Thyroid gland (tissue), 4 donors: ENCODE measurements around the gene SAMD13. TPM values are rescaled to one million over a fixed set of nuclear protein-coding genes. Genes with fewer than 3 reads are reported as not detected.

ENCODE experiments used
- DNase-seq, 2 donors: peaks; one replicate each; pipeline ENCODE4 v3.0.0-alpha.2; 2019
- H3K27ac ChIP-seq, 3 donors: fragments of 200-600 bp; sonication (generic); 1 replicate in 2 of 3; 2 replicates in 1 of 3; pipeline ENCODE4 v1.5.1; 2016 to 2019; ENCODE audit warnings: mild to moderate bottlenecking in 1 of 3, moderate library complexity in 1 of 3
- H3K27me3 ChIP-seq: fragments of 200-600 bp; sonication (generic); one replicate; pipeline ENCODE4 v1.5.1; 2019
- H3K36me3 ChIP-seq, 2 donors: fragments of 200-600 bp; sonication (generic); one replicate each; pipeline ENCODE4 v1.5.1; 2016 to 2019
- H3K4me1 ChIP-seq, 2 donors: fragments of 200-600 bp; sonication (generic); one replicate each; pipeline ENCODE4 v1.5.1; 2017 to 2019
- H3K4me3 ChIP-seq, 3 donors: fragments of 200-600 bp; sonication (generic); replicated peaks in 1 of 3; 1 replicate in 2 of 3; 2 replicates in 1 of 3; pipeline ENCODE4 v1.5.1; 2016; ENCODE audit warnings: mild to moderate bottlenecking in 1 of 3
- H3K9me3 ChIP-seq: fragments of 200-600 bp; sonication (generic); one replicate; pipeline ENCODE4 v1.5.1; 2017
- POLR2A ChIP-seq, 2 donors: fragments of 450-650 bp; IDR thresholded peaks; one replicate each; pipeline ENCODE4 v1.6.1; 2017; ENCODE audit warnings: antibody characterized with exemption in 2 of 2, mild to moderate bottlenecking in 2 of 2, moderate library complexity in 1 of 2
- WGBS, 2 donors: methylation state at CpG; one replicate each; pipeline ENCODE4 v1.1.5; 2017; 5-methylcytosine and 5-hydroxymethylcytosine counted together
- intact Hi-C: fragments of 100-400 bp; cut with DNase I; formaldehyde crosslinking; loops from one replicate; pipeline ENCODE4 v1.15.1; 2023
- total RNA-seq, 4 donors: library from RNA; depleted of rRNA; stranded (reverse); fragments of >200 nt; gene quantifications; one replicate each; pipeline ENCODE4 v1.2.3, GENCODE V29; 2016
- TF ChIP-seq, protein P1 (sequence below), 6 experiments: fragments of 200-600 bp in 3 of 6; fragments of 450-650 bp in 3 of 6; sonication (generic) in 3 of 6; IDR thresholded peaks; one replicate each; pipeline ENCODE4 v1.5.1; 2016 to 2019; ENCODE audit warnings: antibody characterized with exemption in 6 of 6, mild to moderate bottlenecking in 2 of 6, inconsistent platforms in 1 of 6, moderate library complexity in 1 of 6

SAMD13 gene
- total RNA-seq, 4 donors from 2014 or later = 5.6 to 9.5 (median 5.9) TPM

DNA sequence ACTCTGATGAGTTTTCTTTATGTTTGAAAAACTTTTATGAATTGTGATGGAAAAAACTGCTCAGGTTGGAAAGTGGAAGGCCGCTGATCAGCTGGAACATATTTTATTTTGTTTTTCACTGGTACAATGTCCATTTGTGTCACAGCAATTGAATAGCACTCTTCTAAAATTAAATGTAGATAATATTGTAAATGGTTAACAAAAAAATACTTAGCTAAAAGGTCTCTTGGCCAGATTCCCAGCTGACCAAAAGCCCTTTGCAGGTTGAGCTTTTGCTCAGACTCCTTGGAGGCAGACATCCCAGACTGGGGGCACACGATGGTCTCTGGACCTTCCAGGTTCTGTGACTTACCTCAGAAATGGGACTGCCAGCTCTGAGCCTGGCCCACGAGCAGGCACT is 26.3 kb downstream of the SAMD13 start:
- WGBS, 2 donors = 73 to 76% methylated on average over 3 of the region's 3 CpGs
- no peak for TF ChIP-seq POLR2A (IDR thresholded peaks at IDR 0.05)
- TF ChIP-seq, protein P1, sequence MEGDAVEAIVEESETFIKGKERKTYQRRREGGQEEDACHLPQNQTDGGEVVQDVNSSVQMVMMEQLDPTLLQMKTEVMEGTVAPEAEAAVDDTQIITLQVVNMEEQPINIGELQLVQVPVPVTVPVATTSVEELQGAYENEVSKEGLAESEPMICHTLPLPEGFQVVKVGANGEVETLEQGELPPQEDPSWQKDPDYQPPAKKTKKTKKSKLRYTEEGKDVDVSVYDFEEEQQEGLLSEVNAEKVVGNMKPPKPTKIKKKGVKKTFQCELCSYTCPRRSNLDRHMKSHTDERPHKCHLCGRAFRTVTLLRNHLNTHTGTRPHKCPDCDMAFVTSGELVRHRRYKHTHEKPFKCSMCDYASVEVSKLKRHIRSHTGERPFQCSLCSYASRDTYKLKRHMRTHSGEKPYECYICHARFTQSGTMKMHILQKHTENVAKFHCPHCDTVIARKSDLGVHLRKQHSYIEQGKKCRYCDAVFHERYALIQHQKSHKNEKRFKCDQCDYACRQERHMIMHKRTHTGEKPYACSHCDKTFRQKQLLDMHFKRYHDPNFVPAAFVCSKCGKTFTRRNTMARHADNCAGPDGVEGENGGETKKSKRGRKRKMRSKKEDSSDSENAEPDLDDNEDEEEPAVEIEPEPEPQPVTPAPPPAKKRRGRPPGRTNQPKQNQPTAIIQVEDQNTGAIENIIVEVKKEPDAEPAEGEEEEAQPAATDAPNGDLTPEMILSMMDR (IDR thresholded peaks at IDR 0.05) = no peak
- peaks cover 22 to 32% of the 10 kb centered on the region in 2 donors for H3K4me1 ChIP-seq
- no peak for DNase-seq
- intact Hi-C loops = no loop called here
- peak overlapping the region in 1 of 3 donors; percentile 68 for H3K27ac ChIP-seq
- no peaks in the 10 kb centered on the region for H3K27me3 ChIP-seq
- H3K9me3 ChIP-seq = no peaks in the 10 kb centered on the region
- no peak overlapping the region for H3K4me3 ChIP-seq
- H3K36me3 ChIP-seq = no peaks in the 10 kb centered on the region

DNA sequence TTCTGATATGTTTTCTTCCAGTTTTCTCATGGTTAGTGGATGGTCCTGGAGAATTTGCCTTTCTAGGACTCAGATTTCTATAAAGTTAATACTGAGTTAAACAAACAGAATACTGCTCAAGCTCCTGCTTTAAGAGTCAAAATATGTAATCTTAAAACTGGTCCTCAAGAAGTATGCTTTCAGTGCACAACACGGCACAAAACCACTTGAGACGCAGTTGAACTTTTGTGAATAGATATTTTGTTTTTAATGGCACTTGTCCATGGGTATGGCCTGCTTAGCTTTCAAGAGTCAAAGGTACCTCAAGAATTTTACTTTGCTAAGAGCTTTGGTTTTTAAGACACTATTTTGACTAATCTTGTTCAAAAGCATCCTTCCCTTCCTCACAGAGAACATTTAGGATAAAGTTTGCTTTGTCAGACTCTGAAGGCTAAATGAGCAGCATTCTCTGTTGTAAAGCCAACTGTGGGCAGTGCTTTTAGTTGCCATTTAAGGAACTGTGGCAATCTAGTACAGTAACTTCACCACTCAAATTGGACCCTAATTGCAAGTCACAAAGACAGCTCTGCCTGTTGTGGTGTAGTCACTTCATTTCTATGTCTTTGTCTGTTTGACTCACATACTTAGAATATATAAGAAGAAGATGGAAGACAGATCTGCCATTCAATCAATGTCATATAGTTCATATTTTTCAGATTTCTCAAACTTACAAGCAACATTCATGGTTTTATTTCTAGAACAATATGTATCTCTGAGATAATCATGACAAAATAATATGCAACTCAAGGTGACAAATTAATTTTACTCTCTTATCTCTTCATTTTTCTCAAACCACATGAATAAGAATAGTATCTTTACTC is 28.8 kb downstream of the SAMD13 start:
- Histone ChIP-seq H3K36me3 (no peaks in the 10 kb centered on the region), H3K27ac (peak overlapping the region; percentile 59 to 68 (median 63)), H3K27me3 (no peaks in the 10 kb centered on the region), H3K4me3 (no peak overlapping the region), H3K4me1 (peaks cover 31 to 42% of the 10 kb centered on the region in 2 donors), H3K9me3 (no peaks in the 10 kb centered on the region)
- intact Hi-C loops = no loop called here
- WGBS, 2 donors = 21 to 23% methylated on average over 2 of the region's 2 CpGs
- peak; percentile 52 to 59 for DNase-seq
- TF ChIP-seq POLR2A (IDR thresholded peaks at IDR 0.05) = peak in 1 of 2 donors; percentile 23
- TF ChIP-seq, protein P1 (IDR thresholded peaks at IDR 0.05) = no peak

DNA sequence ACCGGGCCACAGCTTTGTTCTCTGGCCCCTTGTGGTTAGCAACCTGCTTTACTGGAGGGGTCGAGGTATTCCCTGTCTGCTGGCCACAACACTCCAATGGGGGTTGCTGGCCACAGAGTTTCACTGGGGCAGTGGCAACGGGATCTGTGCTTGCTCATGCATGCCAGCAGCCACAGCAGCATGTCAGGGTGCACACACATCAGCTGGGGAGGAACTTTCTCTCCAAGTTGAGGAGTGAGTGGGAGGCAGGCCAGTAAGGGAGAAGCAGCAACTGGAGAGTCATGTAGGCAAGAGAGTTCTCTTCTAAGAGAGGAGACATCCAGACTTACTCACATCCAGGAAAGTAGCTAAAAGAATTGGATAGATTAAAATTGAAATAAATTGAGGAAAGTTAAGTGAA is 38.0 kb downstream of the SAMD13 start:
- peak overlapping the region in 2 of 3 donors; percentile 0 to 28 for H3K27ac ChIP-seq
- peaks cover 5 to 10% of the 10 kb centered on the region in 2 donors for H3K4me1 ChIP-seq
- no peaks in the 10 kb centered on the region for H3K36me3 ChIP-seq
- DNase-seq = peak; percentile 29 to 45
- H3K4me3 ChIP-seq = no peak overlapping the region
- no peaks in the 10 kb centered on the region for H3K9me3 ChIP-seq
- H3K27me3 ChIP-seq = no peaks in the 10 kb centered on the region
- intact Hi-C loops = no loop called here
- no peak for TF ChIP-seq POLR2A (IDR thresholded peaks at IDR 0.05)
- TF ChIP-seq, protein P1 (IDR thresholded peaks at IDR 0.05) = no peak
- WGBS, 2 donors = 47 to 57% methylated on average over 3 of the region's 3 CpGs

DNA sequence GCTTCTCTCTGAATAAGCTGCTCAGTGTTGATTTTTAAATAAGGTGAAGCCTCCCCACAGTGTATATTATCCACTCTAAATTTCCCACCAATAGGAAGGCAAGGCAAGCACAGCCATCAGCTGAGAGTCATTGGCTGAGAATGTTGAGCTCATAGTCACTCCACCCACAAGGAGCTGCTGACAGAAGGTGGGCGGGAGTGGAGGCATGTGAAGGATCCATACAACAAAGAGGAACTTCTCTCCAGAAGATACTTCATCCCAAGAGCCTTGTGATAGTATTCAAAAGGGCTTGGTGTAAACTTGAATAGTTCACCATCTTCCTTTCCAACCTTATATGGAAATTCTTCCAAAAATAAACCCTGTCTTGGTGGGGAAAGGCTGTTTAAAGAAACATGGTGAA is 42.8 kb downstream of the SAMD13 start:
- intact Hi-C loops = no loop called here
- no peaks in the 10 kb centered on the region for H3K36me3 ChIP-seq
- H3K27ac ChIP-seq = no peak overlapping the region
- H3K9me3 ChIP-seq = no peaks in the 10 kb centered on the region
- H3K4me3 ChIP-seq = no peak overlapping the region
- TF ChIP-seq, protein P1 (IDR thresholded peaks at IDR 0.05) = no peak
- TF ChIP-seq POLR2A (IDR thresholded peaks at IDR 0.05) = no peak
- H3K27me3 ChIP-seq = no peaks in the 10 kb centered on the region
- 100% methylated on average over 1 of the region's 1 CpG for WGBS, 2 donors
- no peak for DNase-seq
- H3K4me1 ChIP-seq = peaks cover 5 to 6% of the 10 kb centered on the region in 2 donors

DNA sequence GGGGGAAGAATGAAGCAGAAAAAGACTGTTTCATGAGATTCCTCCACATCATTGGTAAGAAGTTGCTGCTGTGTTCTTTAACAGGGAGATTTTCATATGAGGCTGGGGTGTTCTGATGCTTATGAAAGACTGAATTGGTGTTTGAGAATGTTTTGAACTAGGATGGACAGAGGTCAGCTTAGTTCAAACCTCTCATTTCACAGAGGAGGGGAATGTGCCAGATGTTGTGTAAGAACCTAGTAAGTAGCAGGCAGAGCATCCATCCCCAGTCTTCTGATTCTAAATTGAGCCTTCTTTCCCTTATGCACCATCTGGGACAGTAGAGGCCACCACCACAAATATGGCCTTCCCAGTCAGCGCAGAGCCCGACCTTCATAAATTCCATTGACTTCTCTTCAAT is 43.7 kb downstream of the SAMD13 start:
- peaks cover 0 to 3% of the 10 kb centered on the region in 2 donors for H3K4me1 ChIP-seq
- no peaks in the 10 kb centered on the region for H3K36me3 ChIP-seq
- no peak for DNase-seq
- H3K4me3 ChIP-seq = no peak overlapping the region
- no peak overlapping the region for H3K27ac ChIP-seq
- no peaks in the 10 kb centered on the region for H3K9me3 ChIP-seq
- TF ChIP-seq, protein P1 (IDR thresholded peaks at IDR 0.05) = no peak
- TF ChIP-seq POLR2A (IDR thresholded peaks at IDR 0.05) = no peak
- whole genome bisulfite sequencing, 2 donors = 97 to 99% methylated on average over 2 of the region's 2 CpGs
- intact Hi-C loops = no loop called here
- H3K27me3 ChIP-seq = no peaks in the 10 kb centered on the region
